Measurements from ENCODE around the gene ARHGAP9. TPM values are rescaled to one million over a fixed set of nuclear protein-coding genes. Genes with fewer than 3 reads are reported as not detected.
A peak's percentile ranks its signal among the peaks of the same experiment; 100 is the strongest.
"Not testable (repeated sequence)": the region's sequence is repeated elsewhere in the genome, so short reads cannot be mapped to it uniquely, and the experiment has no call there.

ARHGAP9 gene
- total and polyA plus RNA-seq, 2 donors: 2.9 to 5.2 TPM

DNA sequence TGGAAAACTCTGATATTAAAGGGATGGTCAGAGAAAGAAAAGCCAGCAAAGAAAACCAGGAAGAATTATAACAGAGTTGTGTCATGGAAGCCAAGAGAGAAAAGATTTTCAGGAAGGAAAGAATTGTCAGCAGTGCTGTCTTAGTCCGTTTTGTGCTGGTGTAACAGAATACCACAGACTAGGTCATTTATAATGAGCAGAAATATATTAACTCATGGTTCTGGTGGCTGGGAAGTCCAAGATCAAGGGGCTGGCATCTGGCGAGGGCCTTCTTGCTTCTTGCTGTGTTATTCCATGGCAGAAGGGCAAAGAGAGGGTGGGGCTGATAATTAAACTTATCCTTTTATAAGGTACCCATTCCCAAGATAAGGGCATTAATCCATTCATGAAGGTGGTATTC is 31.0 kb downstream of the ARHGAP9 start:
- no peak for DNase-seq (ENCODE audit: extremely low spot score)
- no peaks in the 10 kb centered on the region for H3K36me3 ChIP-seq (ENCODE audit: insufficient read depth)
- H3K4me1 ChIP-seq (ENCODE audit: insufficient read depth): no peaks in the 10 kb centered on the region
- no peak overlapping the region for H3K27ac ChIP-seq (ENCODE audit: low read depth)
- no peak overlapping the region for H3K4me3 ChIP-seq (ENCODE audit: low read depth, low read length)
- WGBS: 85% methylated on average over 2 of the region's 2 CpGs

DNA sequence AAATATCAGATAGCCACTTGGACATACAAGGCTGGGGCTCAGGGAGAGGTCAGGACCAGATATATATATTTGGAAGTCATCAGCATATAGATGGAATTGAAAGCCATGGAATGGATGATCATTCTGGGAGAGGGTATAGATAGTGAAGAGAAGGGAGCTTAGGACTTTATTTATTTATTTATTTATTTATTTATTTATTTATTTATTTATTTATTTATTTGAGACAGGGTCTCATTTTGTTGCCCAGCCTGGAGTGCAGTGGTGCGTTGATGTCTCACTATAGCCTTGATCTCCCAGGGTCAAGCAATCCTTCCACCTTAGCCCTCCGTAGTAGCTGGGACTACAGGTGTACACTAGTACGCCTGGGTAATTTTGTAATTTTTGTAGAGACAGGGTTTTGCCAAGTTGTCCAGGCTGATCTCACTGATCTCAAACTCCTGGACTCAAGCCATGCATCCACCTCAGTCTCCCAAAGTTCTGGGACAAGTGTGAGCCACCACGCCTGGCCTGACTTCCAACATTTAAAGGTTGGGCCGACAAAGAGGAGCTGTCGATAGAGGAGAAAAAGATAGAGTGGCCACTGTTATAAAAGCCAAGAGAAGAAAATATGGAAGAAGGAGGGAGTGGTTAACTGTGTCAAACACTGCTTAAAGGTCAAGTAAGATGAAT is 33.2 kb downstream of the ARHGAP9 start:
- Histone ChIP-seq H3K36me3 (ENCODE audit: insufficient read depth) (no peaks in the 10 kb centered on the region), H3K4me1 (ENCODE audit: insufficient read depth) (no peaks in the 10 kb centered on the region), H3K4me3 (ENCODE audit: low read depth, low read length) (no peak overlapping the region), H3K27ac (ENCODE audit: low read depth) (no peak overlapping the region)
- no peak for DNase-seq (ENCODE audit: extremely low spot score)
- 96% methylated on average over 6 of the region's 6 CpGs for WGBS

DNA sequence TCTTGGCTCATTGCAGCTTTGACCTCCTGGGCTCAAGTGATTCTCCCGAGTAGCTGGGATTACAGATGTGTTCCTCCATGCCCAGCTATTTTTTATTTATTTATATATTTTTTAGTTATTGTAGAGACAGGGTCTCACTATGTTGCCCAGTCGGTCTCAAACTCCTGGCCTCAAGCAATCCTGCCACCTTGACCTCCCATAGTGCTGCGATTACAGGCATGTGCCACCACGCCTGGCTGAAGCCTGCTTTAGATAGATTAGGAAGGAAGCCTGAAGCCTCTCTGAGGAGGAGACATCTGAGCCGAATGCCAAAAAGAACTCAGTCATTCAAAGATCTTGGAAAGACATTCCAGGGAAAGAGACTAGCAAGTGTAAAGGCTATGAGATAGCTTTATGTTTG is 34.9 kb downstream of the ARHGAP9 start:
- Histone ChIP-seq H3K27ac (ENCODE audit: low read depth) (no peak overlapping the region), H3K4me3 (ENCODE audit: low read depth, low read length) (no peak overlapping the region), H3K36me3 (ENCODE audit: insufficient read depth) (no peaks in the 10 kb centered on the region), H3K4me1 (ENCODE audit: insufficient read depth) (no peaks in the 10 kb centered on the region)
- DNase-seq (ENCODE audit: extremely low spot score): no peak
- WGBS: 71% methylated on average over 5 of the region's 5 CpGs

GRCh38 chr12:57444337-57444736 is 35.3 kb downstream of the ARHGAP9 start:
- not testable (repeated sequence) for H3K4me3 ChIP-seq (ENCODE audit: low read depth, low read length); H3K36me3 ChIP-seq (ENCODE audit: insufficient read depth); H3K27ac ChIP-seq (ENCODE audit: low read depth); DNase-seq (ENCODE audit: extremely low spot score); H3K4me1 ChIP-seq (ENCODE audit: insufficient read depth)
- 77% methylated on average over 6 of the region's 6 CpGs for WGBS

GRCh38 chr12:57441846-57442427 is 37.7 kb downstream of the ARHGAP9 start:
- Histone ChIP-seq H3K4me3 (ENCODE audit: low read depth, low read length) (no peak overlapping the region), H3K4me1 (ENCODE audit: insufficient read depth) (no peaks in the 10 kb centered on the region), H3K36me3 (ENCODE audit: insufficient read depth) (no peaks in the 10 kb centered on the region), H3K27ac (ENCODE audit: low read depth) (no peak overlapping the region)
- WGBS: 43% methylated on average over 1 of the region's 1 CpG
- no peak for DNase-seq (ENCODE audit: extremely low spot score)

GRCh38 chr12:57441393-57441792 is 38.3 kb downstream of the ARHGAP9 start:
- not testable (repeated sequence) for H3K36me3 ChIP-seq (ENCODE audit: insufficient read depth); DNase-seq (ENCODE audit: extremely low spot score)
- 92% methylated on average over 2 of the region's 2 CpGs for WGBS

DNA sequence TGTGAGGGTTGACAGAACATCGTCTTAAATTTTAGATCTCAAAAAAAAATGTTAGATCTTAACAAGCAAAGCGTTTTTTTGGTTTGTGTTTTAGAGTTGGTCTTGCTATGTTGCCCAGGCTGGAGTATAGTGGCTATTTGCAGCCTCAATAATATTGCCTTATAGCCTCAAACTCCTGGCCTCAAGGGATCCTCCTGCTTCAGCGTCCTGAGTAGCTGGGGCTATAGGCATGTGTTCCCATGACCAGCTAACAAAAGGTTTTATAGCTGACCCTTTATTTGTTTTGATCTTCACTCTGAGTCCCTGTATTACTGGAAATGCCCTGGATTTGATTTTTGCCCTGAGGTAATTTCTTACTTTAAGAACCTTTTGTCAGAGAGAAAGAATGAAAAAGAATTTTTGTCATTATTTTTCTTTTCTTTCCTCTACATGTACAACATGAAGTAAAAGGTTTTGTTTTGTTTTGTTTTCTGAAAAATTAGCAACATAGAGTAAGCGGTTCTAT is 39.9 kb downstream of the ARHGAP9 start:
- no peak overlapping the region for H3K27ac ChIP-seq (ENCODE audit: low read depth)
- 78% methylated on average over 4 of the region's 4 CpGs for WGBS
- no peak overlapping the region for H3K4me3 ChIP-seq (ENCODE audit: low read depth, low read length)
- DNase-seq (ENCODE audit: extremely low spot score): no peak
- no peaks in the 10 kb centered on the region for H3K4me1 ChIP-seq (ENCODE audit: insufficient read depth)
- no peaks in the 10 kb centered on the region for H3K36me3 ChIP-seq (ENCODE audit: insufficient read depth)

More at GRCh38 chr12:57441393-57441792, 38.3 kb downstream of the ARHGAP9 start:
- not testable (repeated sequence) for H3K27ac ChIP-seq (ENCODE audit: low read depth); H3K4me1 ChIP-seq (ENCODE audit: insufficient read depth); H3K4me3 ChIP-seq (ENCODE audit: low read depth, low read length)

DNA sequence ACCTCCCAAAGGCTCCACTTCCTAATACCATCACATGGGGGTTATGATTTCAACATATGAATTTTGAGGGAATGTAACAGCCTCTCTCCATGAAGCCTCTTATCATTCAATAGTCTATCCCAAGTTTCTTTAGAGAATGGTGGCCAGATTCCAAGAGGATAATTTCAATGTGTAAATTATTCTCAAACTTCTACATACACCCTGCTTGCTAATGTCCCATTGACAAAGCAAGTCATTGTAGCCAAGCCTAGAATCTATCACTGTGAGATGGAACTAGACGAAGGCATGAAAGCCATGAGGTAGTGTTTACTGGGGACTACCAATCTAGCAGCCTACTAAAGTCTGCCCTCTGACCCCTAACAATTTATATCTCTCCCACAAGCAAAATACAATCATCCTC is 41.3 kb downstream of the ARHGAP9 start:
- WGBS: 72% methylated on average over 1 of the region's 1 CpG

DNA sequence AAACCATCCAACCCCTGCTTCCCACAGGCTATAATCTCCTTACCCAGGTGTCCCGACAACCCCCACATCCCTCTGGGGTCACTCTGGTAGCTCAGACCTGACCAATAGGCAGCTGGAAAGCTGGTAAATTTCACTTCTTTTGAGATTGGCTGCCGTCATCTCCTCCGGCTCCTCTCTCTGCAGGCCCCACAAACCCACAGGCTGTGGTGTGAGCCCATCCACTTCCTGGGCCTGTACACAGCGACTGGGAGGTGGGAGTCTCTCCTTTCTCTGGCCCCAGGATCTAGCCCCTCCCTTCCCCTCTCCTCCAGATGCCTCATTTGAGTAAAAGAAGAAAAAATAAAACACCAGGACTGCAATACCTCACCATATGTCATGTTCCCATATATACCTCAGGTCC is 44.4 kb downstream of the ARHGAP9 start:
- Histone ChIP-seq H3K36me3 (ENCODE audit: insufficient read depth) (no peaks in the 10 kb centered on the region), H3K27ac (ENCODE audit: low read depth) (no peak overlapping the region), H3K4me3 (ENCODE audit: low read depth, low read length) (no peak overlapping the region), H3K4me1 (ENCODE audit: insufficient read depth) (no peaks in the 10 kb centered on the region)
- no peak for DNase-seq (ENCODE audit: extremely low spot score)
- WGBS: 60% methylated on average over 4 of the region's 4 CpGs

More for the DNA sequence above, 41.3 kb downstream of the ARHGAP9 start:
- H3K4me1 ChIP-seq (ENCODE audit: insufficient read depth): no peaks in the 10 kb centered on the region
- DNase-seq (ENCODE audit: extremely low spot score): no peak
- H3K27ac ChIP-seq (ENCODE audit: low read depth): no peak overlapping the region
- H3K4me3 ChIP-seq (ENCODE audit: low read depth, low read length): no peak overlapping the region
- no peaks in the 10 kb centered on the region for H3K36me3 ChIP-seq (ENCODE audit: insufficient read depth)

GRCh38 chr12:57434517-57435223 is 45.0 kb downstream of the ARHGAP9 start, which contains the start of gene INHBC:
INHBC (plus strand) TSS chr12:57434784; CDS start chr12:57434887, 103 bp downstream.
- Histone ChIP-seq H3K27ac (ENCODE audit: low read depth) (no peak within 1 kb of the TSS), H3K4me1 (ENCODE audit: insufficient read depth) (no peaks in the 10 kb centered on the region), H3K4me3 (ENCODE audit: low read depth, low read length) (no peak within 1 kb of the TSS), H3K36me3 (ENCODE audit: insufficient read depth) (no peaks in the 10 kb centered on the region)
- WGBS: 66% methylated on average over 8 of the region's 8 CpGs
- DNase-seq (ENCODE audit: extremely low spot score): no peak

DNA sequence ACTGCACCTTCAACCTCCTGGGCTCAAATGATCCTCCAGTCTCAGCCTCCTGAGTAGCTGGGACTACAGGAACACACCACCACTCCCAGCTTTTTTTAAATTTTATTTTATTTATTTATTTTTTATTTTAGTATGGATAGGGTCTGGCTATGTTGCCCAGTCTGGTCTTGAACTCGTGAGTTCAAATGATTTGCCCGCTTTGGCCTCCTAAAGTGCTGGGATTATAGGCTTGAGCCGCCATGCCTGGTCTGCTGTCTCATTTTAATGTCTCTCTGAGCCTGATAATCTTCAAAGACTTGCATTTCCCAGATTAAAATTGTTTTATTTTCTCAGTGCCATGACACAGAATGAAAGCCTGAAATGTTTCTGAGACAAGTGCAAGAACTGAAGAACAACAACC is 46.3 kb downstream of the ARHGAP9 start:
- no peak for DNase-seq (ENCODE audit: extremely low spot score)
- Histone ChIP-seq H3K36me3 (ENCODE audit: insufficient read depth) (no peaks in the 10 kb centered on the region), H3K4me1 (ENCODE audit: insufficient read depth) (no peaks in the 10 kb centered on the region), H3K4me3 (ENCODE audit: low read depth, low read length) (no peak overlapping the region), H3K27ac (ENCODE audit: low read depth) (no peak overlapping the region)
- 70% methylated on average over 3 of the region's 3 CpGs for WGBS

GRCh38 chr12:57431654-57432188 is 47.9 kb downstream of the ARHGAP9 start:
- WGBS: 89% methylated on average over 11 of the region's 11 CpGs
- H3K27ac ChIP-seq (ENCODE audit: low read depth): no peak overlapping the region
- no peak for DNase-seq (ENCODE audit: extremely low spot score)
- no peaks in the 10 kb centered on the region for H3K4me1 ChIP-seq (ENCODE audit: insufficient read depth)
- H3K36me3 ChIP-seq (ENCODE audit: insufficient read depth): no peaks in the 10 kb centered on the region
- no peak overlapping the region for H3K4me3 ChIP-seq (ENCODE audit: low read depth, low read length)

GRCh38 chr12:57430931-57431566 is 48.6 kb downstream of the ARHGAP9 start, which contains the start of gene R3HDM2:
R3HDM2 (minus strand) TSS chr12:57431043; CDS start chr12:57310428, 120,615 bp downstream.
- Histone ChIP-seq H3K4me1 (ENCODE audit: insufficient read depth) (no peaks in the 10 kb centered on the region), H3K27ac (ENCODE audit: low read depth) (peak within 1 kb of the TSS; percentile 93), H3K4me3 (ENCODE audit: low read depth, low read length) (peak within 1 kb of the TSS; percentile 93), H3K36me3 (ENCODE audit: insufficient read depth) (no peaks in the 10 kb centered on the region)
- WGBS: 2% methylated on average over 41 of the region's 41 CpGs
- DNase-seq (ENCODE audit: extremely low spot score): peak; percentile 89
